CD14-positive monocyte (primary cell): ENCODE results near the gene RPP14. TPM values are rescaled to one million over a fixed set of nuclear protein-coding genes. Genes with fewer than 3 reads are reported as not detected.
A peak's percentile ranks its signal among the peaks of the same experiment; 100 is the strongest.

Experiments used
- DNase-seq, 3 donors: peaks; one replicate each; pipeline ENCODE4 v3.0.0-alpha.2; 2011 to 2022
- H2AFZ ChIP-seq: 2 replicates; pipeline ENCODE4 v1.6.0; 2012; ENCODE audit warnings: mild to moderate bottlenecking, low read depth, low read length, inconsistent platforms; ENCODE audit not compliant: insufficient read depth, poor library complexity, severe bottlenecking
- H3K27ac ChIP-seq, 2 donors: 1 replicate in 1 of 2; 2 replicates in 1 of 2; pipeline ENCODE4 v1.5.1; 2012 to 2013; ENCODE audit warnings: low read length in 2 of 2, control low read depth in 1 of 2, inconsistent platforms in 1 of 2, low read depth in 1 of 2, mild to moderate bottlenecking in 1 of 2
- H3K27me3 ChIP-seq, 2 donors: one replicate each; pipeline versions ENCODE4 v1.6.0 to v1.6.1; 2011 to 2013; ENCODE audit warnings: low read length in 2 of 2; ENCODE audit not compliant: control insufficient read depth in 2 of 2, insufficient read depth in 2 of 2
- H3K36me3 ChIP-seq, 2 donors: replicated peaks in 1 of 2; 1 replicate in 1 of 2; 2 replicates in 1 of 2; pipeline versions ENCODE4 v1.5.1 to v1.6.1; 2012 to 2013; ENCODE audit warnings: low read length in 2 of 2, control low read depth in 1 of 2, inconsistent platforms in 1 of 2, mild to moderate bottlenecking in 1 of 2; ENCODE audit not compliant: insufficient read depth in 2 of 2, control insufficient read depth in 1 of 2
- H3K4me1 ChIP-seq, 2 donors: 1 replicate in 1 of 2; 2 replicates in 1 of 2; pipeline versions ENCODE4 v1.5.1 to v1.6.1; 2012 to 2013; ENCODE audit warnings: low read length in 2 of 2, control low read depth in 1 of 2, inconsistent platforms in 1 of 2, mild to moderate bottlenecking in 1 of 2, moderate library complexity in 1 of 2; ENCODE audit not compliant: insufficient read depth in 2 of 2, control insufficient read depth in 1 of 2
- H3K4me2 ChIP-seq: replicated peaks from 2 replicates; pipeline ENCODE3; 2012; ENCODE audit warnings: low read length, moderate library complexity, mild to moderate bottlenecking; ENCODE audit not compliant: poor library complexity, severe bottlenecking; ENCODE audit errors: extremely low read depth
- H3K4me3 ChIP-seq, 3 experiments: fragments of 200-600 bp in 1 of 3; sonication (generic) in 1 of 3; replicated peaks in 1 of 3; 1 replicate in 2 of 3; 2 replicates in 1 of 3; pipeline ENCODE4 v1.5.1; 2011 to 2013; ENCODE audit warnings: low read length in 3 of 3, mild to moderate bottlenecking in 3 of 3, control low read depth in 2 of 3, low read depth in 2 of 3, inconsistent platforms in 1 of 3, moderate library complexity in 1 of 3
- H3K79me2 ChIP-seq: 2 replicates; pipeline ENCODE4 v1.6.0; 2012; ENCODE audit warnings: mild to moderate bottlenecking, control low read depth, inconsistent platforms, low read length, moderate library complexity; ENCODE audit not compliant: insufficient read depth
- H3K9ac ChIP-seq: 2 replicates; pipeline ENCODE4 v1.6.0; 2017; ENCODE audit warnings: low read length, mild to moderate bottlenecking; ENCODE audit not compliant: insufficient read depth, poor library complexity, severe bottlenecking
- H3K9me3 ChIP-seq, 2 donors: replicated peaks in 1 of 2; 1 replicate in 1 of 2; 2 replicates in 1 of 2; pipeline versions ENCODE4 v1.5.1 to v1.6.1; 2012 to 2013; ENCODE audit warnings: low read length in 2 of 2, control low read depth in 1 of 2; ENCODE audit not compliant: control insufficient read depth in 1 of 2, insufficient read depth in 1 of 2
- H4K20me1 ChIP-seq: 2 replicates; pipeline ENCODE4 v1.6.0; 2012; ENCODE audit warnings: mild to moderate bottlenecking, low read length, control low read depth, moderate library complexity; ENCODE audit not compliant: insufficient read depth
- H3K27ac Mint-ChIP-seq, 7 donors: one replicate each; pipeline ENCODE4 v1.8.0; 2020; ENCODE audit warnings: mild to moderate bottlenecking in 7 of 7, mixed read lengths in 7 of 7, moderate library complexity in 6 of 7, inconsistent platforms in 2 of 7
- H3K27me3 Mint-ChIP-seq, 3 donors: one replicate each; pipeline ENCODE4 v1.8.0; 2021 to 2022; ENCODE audit warnings: low read depth in 3 of 3, mild to moderate bottlenecking in 3 of 3, mixed read lengths in 3 of 3, moderate library complexity in 3 of 3, inconsistent platforms in 1 of 3
- H3K36me3 Mint-ChIP-seq, 2 donors: one replicate each; pipeline ENCODE4 v1.8.0; 2020; ENCODE audit warnings: mixed read lengths in 2 of 2, inconsistent platforms in 1 of 2, mild to moderate bottlenecking in 1 of 2
- H3K4me1 Mint-ChIP-seq: one replicate; pipeline ENCODE4 v1.8.0; 2020; ENCODE audit warnings: mild to moderate bottlenecking, mixed read lengths
- H3K4me3 Mint-ChIP-seq, 2 donors: one replicate each; pipeline ENCODE4 v1.8.0; 2020; ENCODE audit warnings: mild to moderate bottlenecking in 2 of 2, mixed read lengths in 2 of 2, moderate library complexity in 1 of 2
- H3K9me3 Mint-ChIP-seq, 7 donors: one replicate each; pipeline ENCODE4 v1.8.0; 2020 to 2022; ENCODE audit warnings: mixed read lengths in 7 of 7, mild to moderate bottlenecking in 6 of 7, moderate library complexity in 6 of 7, inconsistent platforms in 2 of 7
- WGBS: methylation state at CpG from one replicate; pipeline ENCODE4 v1.1.5; 2013; ENCODE audit warnings: missing lambda C conversion rate; ENCODE audit not compliant: insufficient coverage; 5-methylcytosine and 5-hydroxymethylcytosine counted together
- intact Hi-C, 2 donors: fragments of 100-400 bp; cut with micrococcal nuclease; formaldehyde crosslinking; loops; one replicate each; pipeline versions ENCODE4 v1.15.0 to v1.15.1; 2023
- polyA plus RNA-seq, 3 donors: library from polyadenylated mRNA; depleted of rRNA in 1 of 3; unstranded in 2 of 3; stranded (reverse) in 1 of 3; fragments of 300-500 nt in 2 of 3; fragments of >200 nt in 1 of 3; fragmentation: Illumina TruSeq in 2 of 3; gene quantifications; 1 replicate in 2 of 3; 2 replicates in 1 of 3; pipeline ENCODE4 v1.2.3, GENCODE V29; 2012 to 2021
- TF ChIP-seq, protein P1 (sequence below): fragments of 200-600 bp; IDR thresholded peaks from one replicate; pipeline ENCODE4 v1.8.0; 2022; ENCODE audit warnings: antibody characterized with exemption, mild to moderate bottlenecking

The RPP14 gene
- polyA plus RNA-seq, 3 donors: 3.5 to 8.8 (median 6.6) TPM

DNA sequence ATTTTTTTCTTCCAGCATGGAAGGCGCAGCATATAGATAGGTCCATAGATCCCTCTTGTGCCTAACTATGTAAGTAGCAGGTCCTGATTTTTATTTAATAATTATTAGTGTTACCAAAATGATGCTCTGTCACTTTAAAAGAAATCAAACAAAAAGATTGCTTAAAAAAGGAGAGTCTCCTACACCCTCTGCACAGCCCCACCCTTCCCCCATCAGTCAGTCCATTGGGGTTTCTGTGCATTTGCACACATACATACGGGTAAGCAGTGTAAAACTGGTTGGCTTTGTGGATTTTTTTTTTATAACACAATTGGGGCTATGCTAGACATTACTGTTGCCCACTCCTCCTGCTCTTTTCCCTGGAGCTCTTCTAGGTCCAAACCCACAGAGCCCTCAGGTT is 7.0 kb upstream of the RPP14 start:
- TF ChIP-seq, protein P1, sequence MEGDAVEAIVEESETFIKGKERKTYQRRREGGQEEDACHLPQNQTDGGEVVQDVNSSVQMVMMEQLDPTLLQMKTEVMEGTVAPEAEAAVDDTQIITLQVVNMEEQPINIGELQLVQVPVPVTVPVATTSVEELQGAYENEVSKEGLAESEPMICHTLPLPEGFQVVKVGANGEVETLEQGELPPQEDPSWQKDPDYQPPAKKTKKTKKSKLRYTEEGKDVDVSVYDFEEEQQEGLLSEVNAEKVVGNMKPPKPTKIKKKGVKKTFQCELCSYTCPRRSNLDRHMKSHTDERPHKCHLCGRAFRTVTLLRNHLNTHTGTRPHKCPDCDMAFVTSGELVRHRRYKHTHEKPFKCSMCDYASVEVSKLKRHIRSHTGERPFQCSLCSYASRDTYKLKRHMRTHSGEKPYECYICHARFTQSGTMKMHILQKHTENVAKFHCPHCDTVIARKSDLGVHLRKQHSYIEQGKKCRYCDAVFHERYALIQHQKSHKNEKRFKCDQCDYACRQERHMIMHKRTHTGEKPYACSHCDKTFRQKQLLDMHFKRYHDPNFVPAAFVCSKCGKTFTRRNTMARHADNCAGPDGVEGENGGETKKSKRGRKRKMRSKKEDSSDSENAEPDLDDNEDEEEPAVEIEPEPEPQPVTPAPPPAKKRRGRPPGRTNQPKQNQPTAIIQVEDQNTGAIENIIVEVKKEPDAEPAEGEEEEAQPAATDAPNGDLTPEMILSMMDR: no peak
- no peaks in the 10 kb centered on the region for H3K79me2 ChIP-seq
- H3K9me3 Mint-ChIP-seq: peaks cover 5 to 20% (median 9%) of the 10 kb centered on the region in 7 donors
- no peak overlapping the region for H2AFZ ChIP-seq
- H3K27ac ChIP-seq: no peak overlapping the region
- peaks cover 12 to 23% (median 19%) of the 10 kb centered on the region in 3 donors for H3K27me3 Mint-ChIP-seq
- no peak overlapping the region for H3K27ac Mint-ChIP-seq
- no peaks in the 10 kb centered on the region for H3K27me3 ChIP-seq
- H4K20me1 ChIP-seq: no peaks in the 10 kb centered on the region
- H3K4me3 ChIP-seq: no peak overlapping the region
- intact Hi-C loops: no loop called here
- no peaks in the 10 kb centered on the region for H3K4me1 Mint-ChIP-seq
- DNase-seq: no peak
- no CpG with 5 or more reads among the region's 2 CpGs for WGBS
- H3K36me3 Mint-ChIP-seq: peaks cover under 1 to 2% of the 10 kb centered on the region in 2 donors
- no peak overlapping the region for H3K9ac ChIP-seq
- no peak overlapping the region for H3K4me2 ChIP-seq
- H3K9me3 ChIP-seq: peaks cover 8 to 11% of the 10 kb centered on the region in 2 donors
- H3K36me3 ChIP-seq: no peaks in the 10 kb centered on the region
- no peak overlapping the region for H3K4me3 Mint-ChIP-seq
- H3K4me1 ChIP-seq: no peaks in the 10 kb centered on the region

DNA sequence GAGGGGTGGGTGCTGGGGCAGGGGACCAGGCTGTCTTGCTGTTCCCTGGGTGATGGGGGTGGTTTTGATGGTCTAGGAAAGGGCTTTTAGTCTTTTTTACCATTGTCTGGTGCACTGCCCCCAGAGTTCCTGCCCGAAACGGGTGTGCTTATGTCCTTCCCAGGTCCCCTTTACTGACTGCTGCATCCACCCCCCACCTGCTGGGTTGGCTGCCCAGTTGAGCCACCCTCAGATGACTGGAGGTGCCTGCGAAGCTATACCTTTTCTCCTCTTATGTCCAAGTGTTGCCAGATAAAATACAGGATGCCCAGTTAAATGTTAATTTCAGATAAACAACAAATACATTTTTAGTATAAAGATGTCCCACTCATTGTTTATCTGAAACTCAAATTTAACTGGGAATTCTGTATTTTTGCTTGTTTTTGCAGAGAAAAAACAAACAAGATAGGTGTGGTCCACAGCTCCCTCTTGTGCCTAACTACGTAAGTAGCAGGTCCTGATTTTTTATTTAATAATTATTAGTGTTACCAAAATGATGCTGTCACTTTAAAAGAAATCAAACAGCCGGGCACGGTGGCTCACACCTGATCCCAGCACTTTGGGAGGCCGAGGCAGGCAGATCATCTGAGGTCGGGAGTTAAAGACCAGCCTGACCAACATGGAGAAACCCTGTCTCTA is 6.1 kb upstream of the RPP14 start:
- intact Hi-C loops: loop anchor here in 1 of 2 donors (2.0 kb wide), 1 partner anchor 113 kb away; no protein-coding TSS in a partner anchor
- TF ChIP-seq, protein P1: peak; percentile 72
- H3K4me2 ChIP-seq: no peak overlapping the region

More for the DNA sequence above, 6.1 kb upstream of the RPP14 start:
- no peaks in the 10 kb centered on the region for H3K4me1 Mint-ChIP-seq
- no peaks in the 10 kb centered on the region for H3K27me3 ChIP-seq
- no peak overlapping the region for H3K9ac ChIP-seq
- no peaks in the 10 kb centered on the region for H4K20me1 ChIP-seq
- H3K27ac Mint-ChIP-seq: no peak overlapping the region
- peaks cover 8 to 11% of the 10 kb centered on the region in 2 donors for H3K9me3 ChIP-seq
- no peaks in the 10 kb centered on the region for H3K79me2 ChIP-seq
- H3K27me3 Mint-ChIP-seq: peaks cover 12 to 25% (median 19%) of the 10 kb centered on the region in 3 donors
- H2AFZ ChIP-seq: no peak overlapping the region
- no peak overlapping the region for H3K4me3 ChIP-seq
- WGBS: 3% methylated on average over 4 of the region's 8 CpGs
- DNase-seq: peak; percentile 7 to 19 (median 17)
- no peaks in the 10 kb centered on the region for H3K36me3 ChIP-seq
- H3K4me1 ChIP-seq: no peaks in the 10 kb centered on the region
- H3K27ac ChIP-seq: no peak overlapping the region
- H3K9me3 Mint-ChIP-seq: peaks cover 5 to 19% (median 9%) of the 10 kb centered on the region in 7 donors
- H3K4me3 Mint-ChIP-seq: no peak overlapping the region
- H3K36me3 Mint-ChIP-seq: no peaks in the 10 kb centered on the region
